Measurements from ENCODE around the gene ENPP6.

- TF ChIP-seq CTCF (IDR thresholded peaks at IDR 0.05; ENCODE audit: low read depth, low read length) (no peak), EZH2phosphoT487 (IDR thresholded peaks at IDR 0.05; ENCODE audit: low read depth) (no peak)
Measured at GRCh38 chr4:184232975-184233374, 15.3 kb upstream of the ENPP6 start.
